HG02943 (cell line): ENCODE measurements around the gene LRRC41.

ENCODE experiments used
- ATAC-seq: cut with Tn5 transposase; IDR thresholded peaks from one replicate; pipeline ENCODE4 v1.9.1; 2021; ENCODE audit warnings: mild to moderate bottlenecking, low read depth, moderate library complexity; ENCODE audit not compliant: unreplicated experiment

The LRRC41 gene

GRCh38 chr1:46288485-46289133 is 14.8 kb downstream of the LRRC41 start:
- no peak for ATAC-seq

DNA sequence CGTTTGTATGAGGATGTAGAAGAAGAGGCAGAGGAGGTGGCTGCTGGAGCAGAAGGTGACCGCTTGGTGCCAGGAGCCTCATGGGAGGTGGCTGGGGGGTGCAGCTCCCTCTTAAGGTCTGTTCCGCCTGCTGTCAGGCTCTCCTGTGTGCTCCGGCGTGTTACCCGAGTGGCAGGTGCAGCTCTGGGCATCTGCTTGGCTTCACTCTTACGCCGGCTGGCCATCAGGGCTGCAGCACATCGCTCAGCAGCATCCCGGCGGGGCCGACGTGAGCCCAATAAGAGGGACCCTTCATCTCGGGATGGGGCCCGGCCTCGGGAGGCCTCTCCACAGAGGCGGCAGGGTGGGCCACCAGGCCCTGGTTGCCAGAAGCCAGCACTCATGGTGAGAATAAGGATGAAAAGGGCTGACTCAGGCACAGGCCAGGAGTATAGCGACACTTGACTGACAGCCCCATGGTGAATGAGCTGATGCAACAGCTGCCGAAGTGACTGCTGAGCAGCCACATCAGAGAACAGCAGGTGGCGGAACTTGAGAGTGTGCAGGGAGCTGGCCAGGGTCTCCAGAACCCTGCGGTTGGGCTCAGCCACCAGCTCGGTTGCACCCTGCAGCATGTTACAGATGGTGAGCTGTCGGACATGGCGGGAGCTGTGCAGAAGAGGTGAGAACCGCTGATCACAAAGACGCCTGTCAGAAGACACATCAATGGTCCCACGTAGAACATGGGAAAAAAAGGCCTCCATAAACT is 17.5 kb downstream of the LRRC41 start:
- ATAC-seq, result no peak

DNA sequence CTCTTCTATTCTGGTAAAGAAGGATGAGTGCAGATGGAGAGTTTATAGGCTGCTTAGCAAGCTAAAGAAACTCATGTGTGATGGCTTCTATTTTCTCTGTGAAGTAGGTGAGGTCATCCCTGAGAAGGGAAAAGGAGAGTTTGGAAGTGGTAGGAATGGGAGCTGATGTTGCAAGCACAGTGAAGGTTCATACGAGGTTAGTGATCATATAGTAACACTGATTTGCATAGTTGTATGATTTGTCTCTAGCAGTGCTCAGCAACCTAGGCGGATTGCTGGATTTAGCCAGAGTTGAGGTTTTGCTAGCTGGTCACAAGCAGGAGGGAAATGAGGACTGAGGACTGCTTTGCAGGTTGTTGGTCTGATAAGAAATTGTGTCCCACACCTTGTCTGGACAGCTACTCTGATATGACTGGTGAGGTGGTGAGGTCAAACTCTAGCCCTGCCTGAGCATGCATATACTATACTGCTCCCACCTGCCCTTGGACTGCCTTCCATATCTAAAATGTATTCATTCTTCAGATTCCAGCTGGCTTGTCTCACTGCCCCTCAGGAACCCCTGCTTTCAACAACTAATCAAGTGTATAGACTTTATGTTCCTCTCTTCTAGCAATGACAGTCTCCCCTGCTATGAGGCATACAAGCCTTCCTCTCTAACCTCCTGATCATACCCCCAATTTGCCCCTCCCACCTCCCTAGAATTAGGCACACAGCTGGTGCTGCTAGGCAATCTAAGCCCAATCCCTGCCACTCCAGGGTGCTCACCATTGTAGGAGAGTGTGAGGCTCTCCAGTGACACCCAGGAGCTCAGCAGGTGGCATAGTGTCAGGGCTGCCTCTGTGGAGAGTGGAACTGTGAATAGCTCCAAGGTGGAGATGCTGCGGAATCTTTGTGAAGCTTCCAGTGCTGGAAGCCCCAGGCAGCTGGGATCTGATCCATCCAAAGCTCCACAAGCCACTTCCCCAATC is 18.5 kb downstream of the LRRC41 start:
- ATAC-seq, result no peak

- ATAC-seq, result no peak
Observed at GRCh38 chr1:46284058-46284457, 19.4 kb downstream of the LRRC41 start.

- ATAC-seq, result no peak
Observed at GRCh38 chr1:46281021-46281420, 22.4 kb downstream of the LRRC41 start.

- ATAC-seq, result no peak
Observed at GRCh38 chr1:46280092-46280491, 23.3 kb downstream of the LRRC41 start.

DNA sequence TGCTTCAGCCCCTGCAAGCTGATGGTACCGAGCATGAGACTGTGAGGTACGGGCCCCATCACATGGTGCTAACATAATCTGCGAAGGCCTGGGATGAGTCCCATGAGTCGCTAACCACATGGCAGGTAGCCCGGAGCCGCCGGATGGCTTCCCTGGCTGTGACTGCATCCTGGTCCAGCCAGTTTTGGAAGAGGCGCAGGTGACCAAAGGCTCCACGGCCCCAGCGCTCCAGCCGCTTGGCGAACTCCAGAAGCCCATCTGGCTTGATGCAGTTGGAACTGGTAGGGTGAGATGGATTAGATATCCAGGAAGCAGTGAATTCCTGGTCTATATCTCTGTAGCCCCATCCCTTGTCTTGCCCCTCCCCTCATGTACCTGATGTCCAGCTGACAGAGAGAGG is 24.6 kb downstream of the LRRC41 start:
- no peak for ATAC-seq

DNA sequence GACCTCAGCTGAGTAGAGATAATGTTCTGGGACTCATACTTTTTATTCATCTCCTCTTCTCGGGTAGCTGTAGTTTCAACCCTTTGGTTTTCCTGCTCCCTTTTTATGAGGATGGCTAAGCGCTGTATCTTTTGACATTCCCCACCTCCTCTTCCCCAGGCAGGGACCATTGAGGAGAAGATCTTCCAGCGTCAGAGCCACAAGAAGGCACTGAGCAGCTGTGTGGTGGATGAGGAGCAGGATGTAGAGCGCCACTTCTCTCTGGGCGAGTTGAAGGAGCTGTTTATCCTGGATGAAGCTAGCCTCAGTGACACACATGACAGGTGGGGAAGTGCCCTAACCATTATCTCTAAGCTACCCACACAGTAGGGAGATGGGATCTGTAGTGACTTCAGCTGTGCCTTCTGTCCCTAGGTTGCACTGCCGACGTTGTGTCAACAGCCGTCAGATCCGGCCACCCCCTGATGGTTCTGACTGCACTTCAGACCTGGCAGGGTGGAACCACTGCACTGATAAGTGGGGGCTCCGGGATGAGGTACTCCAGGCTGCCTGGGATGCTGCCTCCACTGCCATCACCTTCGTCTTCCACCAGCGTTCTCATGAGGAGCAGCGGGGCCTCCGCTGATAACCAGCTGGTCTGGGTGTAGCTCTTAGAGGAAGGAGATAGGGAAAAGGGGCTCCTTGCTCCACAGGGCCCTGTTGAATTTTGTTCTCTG is 25.6 kb downstream of the LRRC41 start:
- ATAC-seq, result no peak

DNA sequence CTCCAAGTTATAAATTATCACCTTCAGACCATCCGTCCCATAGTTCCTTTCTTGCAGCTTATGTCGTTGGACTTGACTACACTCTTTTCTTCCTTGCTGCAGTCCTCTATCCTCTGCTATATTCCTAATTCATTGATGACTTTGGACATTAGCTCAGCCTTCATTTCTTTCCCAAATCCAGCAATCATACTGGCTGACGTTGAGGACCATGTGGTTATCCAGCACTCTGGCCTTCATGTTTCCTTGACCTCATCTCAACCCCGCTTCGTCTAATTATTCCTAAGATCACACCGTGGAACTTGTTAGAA is 28.4 kb downstream of the LRRC41 start:
- ATAC-seq, result no peak

- no peak for ATAC-seq
Observed at GRCh38 chr1:46274225-46275029, 29.0 kb downstream of the LRRC41 start.

- ATAC-seq, result no peak
Observed at GRCh38 chr1:46268578-46268977, 34.8 kb downstream of the LRRC41 start.

DNA sequence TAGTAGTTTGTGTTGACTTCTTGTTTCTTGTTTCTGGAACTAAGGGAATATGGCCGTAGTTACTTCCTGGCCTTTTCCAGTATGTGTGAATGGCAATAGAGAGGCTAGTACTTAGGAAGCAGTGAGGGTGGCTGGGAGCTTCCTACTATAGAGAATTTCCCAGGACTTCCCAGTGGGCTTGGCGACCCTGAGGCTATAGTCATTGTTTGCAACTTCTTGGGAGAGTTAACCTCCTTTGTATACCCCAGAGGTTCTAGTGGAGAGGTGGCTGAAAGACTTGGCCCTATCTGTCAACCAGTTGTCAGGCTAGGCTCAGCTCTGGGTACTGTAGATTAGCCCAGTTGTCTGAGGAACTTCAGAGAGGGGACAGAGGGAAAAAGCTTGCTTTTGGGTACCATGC is 40.3 kb downstream of the LRRC41 start:
- no peak for ATAC-seq

DNA sequence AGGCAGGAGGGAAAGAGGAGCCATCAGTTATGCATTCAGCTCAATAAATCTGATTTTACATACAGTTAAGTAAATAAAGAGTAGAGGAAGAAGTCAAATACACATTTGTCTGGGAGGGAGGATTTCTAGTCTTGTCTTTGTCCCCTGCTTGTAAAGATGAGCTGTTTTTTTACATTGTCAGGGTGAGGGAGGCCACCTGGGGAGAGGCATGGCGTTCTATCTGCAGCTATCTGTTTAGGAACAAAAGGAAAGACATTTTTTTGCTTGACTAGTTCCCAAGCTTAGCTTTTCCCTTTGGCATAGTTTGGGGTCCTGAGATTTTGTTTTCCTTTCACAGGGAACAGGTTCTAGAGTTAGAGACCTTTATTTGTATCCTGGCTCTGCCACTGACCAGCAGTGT is 40.9 kb downstream of the LRRC41 start:
- no peak for ATAC-seq

DNA sequence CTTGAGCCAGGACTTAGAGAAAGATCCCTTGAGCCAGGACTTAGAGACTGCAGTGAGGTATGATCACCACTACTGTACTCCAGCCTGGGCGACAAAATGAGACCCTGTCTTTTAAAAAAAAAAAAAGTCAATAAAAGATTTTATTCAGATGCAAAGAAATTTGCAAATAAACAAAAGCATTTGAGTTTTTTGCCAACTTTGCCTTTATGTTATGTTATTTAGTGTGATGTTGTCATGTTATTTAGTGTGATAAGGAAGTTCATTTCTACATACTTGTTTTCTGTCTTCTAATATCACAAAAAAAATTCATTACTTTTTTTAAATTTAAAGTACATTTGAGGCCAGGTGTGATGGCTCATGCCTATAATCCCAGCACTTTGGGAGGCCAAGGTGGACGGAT is 46.9 kb downstream of the LRRC41 start:
- no peak for ATAC-seq

- ATAC-seq, result no peak
Observed at GRCh38 chr1:46254668-46255067, 48.7 kb downstream of the LRRC41 start.

DNA sequence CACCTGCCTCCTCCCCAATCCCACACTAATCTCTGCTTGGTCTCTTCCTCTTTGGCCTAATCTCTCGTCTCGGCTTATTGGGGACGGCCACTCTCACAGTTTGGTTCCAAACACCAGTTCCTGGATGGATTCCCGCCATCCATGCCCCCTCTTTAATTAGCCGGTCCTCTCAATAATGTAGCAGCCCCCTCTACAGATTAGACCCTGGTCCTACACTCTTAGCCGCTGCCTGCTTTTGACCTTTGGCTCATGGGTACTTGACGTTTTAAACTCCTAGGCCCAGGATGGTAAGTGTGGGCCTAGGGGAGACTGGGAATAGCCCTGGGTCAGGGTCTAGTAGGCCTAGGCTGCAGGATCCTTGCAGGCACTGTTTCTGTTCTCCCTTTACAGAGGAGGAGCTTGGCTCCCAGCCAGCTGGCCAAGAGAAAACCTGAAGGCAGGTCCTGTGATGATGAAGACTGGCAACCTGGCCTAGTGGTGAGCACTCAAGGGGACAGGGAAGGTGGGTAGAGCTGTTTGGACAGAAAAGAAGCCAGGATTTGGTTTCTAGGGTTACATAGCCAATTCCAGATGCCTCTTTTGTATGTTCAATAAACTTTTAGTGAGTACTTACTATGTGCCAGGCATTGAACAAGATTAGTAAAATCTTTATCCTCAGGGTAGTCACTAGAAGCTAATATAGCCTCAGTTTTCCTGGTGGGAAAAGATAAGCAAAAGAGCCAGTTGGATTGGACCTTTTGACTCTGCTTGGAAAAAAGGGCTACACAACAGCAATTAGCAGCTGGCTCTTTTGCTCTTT is 55.1 kb downstream of the LRRC41 start:
- no peak for ATAC-seq

GRCh38 chr1:46247436-46248121 is 55.8 kb downstream of the LRRC41 start, which contains the start of gene RAD54L:
RAD54L (plus strand) TSS chr1:46247763; CDS start chr1:46248406, 643 bp downstream.
- peak; percentile 78 for ATAC-seq
